NT2/D1 (cell line): ENCODE results near the gene NELL1.

Experiments
- SUZ12 ChIP-seq: IDR thresholded peaks from 2 replicates; pipeline ENCODE4 v1.6.1; 2011; ENCODE audit not compliant: insufficient read length, insufficient read depth; ENCODE audit errors: extremely low read depth
- ZNF274 ChIP-seq: IDR thresholded peaks from 2 replicates; pipeline ENCODE4 v1.6.1; 2011; ENCODE audit warnings: mild to moderate bottlenecking, low read depth, low read length

- no peak for TF ChIP-seq SUZ12
- no peak for TF ChIP-seq ZNF274
These were observed 50.4 kb downstream of the NELL1 start for GRCh38 chr11:20719821-20720220.
